NCI-H82 (cell line): ENCODE results near the gene SYMPK.
A peak's percentile ranks its signal among the peaks of the same experiment; 100 is the strongest.
"Not testable (repeated sequence)": the region's sequence is repeated elsewhere in the genome, so short reads cannot be mapped to it uniquely, and the experiment has no call there.

ENCODE experiments used
- DNase-seq: peaks from one replicate; lab custom pipeline; 2025; lab: John Stamatoyannopoulos, UW

SYMPK gene

DNA sequence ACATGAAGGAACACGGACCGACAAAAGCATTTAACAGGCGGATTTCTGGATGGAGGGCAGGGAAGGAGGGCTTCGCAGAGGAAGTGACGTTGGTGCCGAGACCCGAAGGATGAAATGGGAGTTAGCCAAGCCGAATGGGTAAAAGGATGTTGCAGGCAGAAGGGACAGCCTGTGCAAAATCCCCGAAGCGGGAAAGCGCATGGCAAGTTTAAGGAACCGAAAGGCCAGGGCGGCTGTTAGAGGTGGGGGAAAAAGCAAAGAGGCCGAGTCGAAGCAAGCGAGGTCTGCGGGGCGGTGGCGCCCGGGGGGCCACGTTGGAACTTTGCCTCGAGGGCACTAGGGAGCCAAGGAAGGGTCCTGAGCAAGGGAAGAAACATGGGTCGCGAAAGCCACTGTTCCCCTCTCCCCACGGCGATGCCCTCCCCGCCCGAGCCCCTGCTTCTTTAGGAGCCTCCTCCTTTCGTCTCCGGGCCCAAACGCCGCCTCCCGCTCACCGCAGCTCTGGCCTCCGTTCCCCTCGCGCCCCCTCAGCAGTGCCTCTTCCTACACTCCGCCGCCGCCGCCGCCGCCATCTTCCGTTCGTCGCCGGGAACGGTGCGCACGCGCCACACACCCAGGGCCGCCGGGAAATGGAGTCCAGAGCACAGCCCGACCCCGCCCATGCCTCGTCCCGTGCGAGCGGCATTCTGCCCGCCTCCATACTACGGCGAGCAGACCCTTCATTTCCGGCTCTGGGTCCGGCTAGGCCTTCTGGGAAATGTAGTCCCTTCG, at the start of gene SYMPK:
TSS of gene SYMPK (minus strand) at position 584 of the 771 bp plus-strand sequence. CDS start 8,652 bp downstream, outside the sequence.
- peak; percentile 99 for DNase-seq

DNA sequence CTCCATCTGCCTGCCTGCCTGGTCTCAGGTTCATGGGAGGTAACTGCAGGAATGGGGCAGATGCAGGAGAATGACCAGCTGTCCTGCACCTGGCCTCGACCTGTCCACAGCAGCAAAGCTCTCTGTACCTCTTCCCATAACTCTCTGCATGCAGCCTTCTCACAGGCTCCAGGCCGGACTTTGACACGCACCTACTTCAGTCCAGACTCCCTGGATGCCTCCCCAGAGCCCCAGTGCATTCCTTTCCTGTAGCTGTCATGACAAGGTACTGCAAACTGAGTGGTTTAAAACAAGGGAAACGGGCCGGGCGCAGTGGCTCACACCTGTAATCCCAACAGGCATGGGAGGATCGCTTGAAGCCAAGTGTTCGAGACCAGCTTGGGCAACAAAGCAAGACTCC, 48.3 kb upstream of the SYMPK start:
- DNase-seq = no peak

DNA sequence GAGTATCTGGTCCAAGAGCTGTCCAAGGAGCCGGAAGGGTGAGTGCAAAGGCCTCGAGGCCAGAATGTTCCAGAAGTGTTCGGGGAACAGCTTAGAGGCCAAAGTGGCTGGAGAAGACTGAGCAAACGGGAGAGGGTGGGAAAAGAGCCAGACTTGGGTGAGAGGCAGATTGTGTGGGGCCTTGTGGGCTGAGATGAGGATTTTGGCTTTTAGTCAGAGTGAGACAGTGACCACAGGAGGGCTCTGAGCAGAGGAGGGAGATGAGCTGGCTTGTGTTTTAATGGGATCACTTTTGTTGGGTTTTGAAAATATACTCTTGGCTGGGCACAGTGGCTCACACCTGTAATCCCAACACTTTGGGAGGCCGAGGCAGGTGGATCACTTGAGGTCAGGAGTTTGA, 46.0 kb upstream of the SYMPK start:
- DNase-seq = peak; percentile 26

DNA sequence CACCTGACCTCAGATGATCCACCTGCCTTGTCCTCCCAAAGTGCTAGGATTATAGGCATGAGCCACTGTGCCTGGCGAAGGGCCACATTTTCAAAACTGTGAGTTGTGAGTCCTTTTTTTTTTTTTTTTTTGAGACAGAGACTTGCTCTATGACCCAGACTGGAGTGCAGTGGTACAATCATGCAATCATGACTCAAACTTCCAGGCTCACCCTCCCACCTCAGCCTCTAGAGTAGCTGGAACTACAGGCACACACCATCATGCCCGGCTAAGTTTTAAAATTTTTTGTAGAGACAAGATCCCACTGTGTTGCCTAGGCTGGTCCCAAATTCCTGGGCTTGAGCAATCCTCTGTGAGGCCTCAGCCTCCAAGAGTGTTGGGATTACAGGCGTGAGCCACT, 43.3 kb upstream of the SYMPK start:
- no peak for DNase-seq

DNA sequence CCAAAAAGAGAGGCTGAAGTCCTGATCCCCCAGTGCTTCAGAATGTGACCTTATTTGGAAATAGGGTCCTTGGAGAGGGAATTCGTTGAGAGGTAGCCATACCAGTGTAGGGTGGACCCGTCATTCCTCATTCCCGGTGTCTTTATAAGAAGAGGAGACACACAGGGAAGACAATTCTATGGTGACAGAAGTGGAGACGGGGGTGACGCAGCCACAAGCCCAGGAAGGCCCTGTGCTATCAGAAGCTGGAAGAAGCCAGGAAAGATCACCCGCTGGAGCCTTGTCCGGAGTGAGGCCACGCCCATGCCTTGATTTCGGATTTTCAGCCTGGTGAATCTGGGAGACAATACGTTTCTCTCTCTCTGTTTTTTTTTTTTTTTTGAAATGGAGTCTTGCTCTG, 42.1 kb upstream of the SYMPK start:
- no peak for DNase-seq

DNA sequence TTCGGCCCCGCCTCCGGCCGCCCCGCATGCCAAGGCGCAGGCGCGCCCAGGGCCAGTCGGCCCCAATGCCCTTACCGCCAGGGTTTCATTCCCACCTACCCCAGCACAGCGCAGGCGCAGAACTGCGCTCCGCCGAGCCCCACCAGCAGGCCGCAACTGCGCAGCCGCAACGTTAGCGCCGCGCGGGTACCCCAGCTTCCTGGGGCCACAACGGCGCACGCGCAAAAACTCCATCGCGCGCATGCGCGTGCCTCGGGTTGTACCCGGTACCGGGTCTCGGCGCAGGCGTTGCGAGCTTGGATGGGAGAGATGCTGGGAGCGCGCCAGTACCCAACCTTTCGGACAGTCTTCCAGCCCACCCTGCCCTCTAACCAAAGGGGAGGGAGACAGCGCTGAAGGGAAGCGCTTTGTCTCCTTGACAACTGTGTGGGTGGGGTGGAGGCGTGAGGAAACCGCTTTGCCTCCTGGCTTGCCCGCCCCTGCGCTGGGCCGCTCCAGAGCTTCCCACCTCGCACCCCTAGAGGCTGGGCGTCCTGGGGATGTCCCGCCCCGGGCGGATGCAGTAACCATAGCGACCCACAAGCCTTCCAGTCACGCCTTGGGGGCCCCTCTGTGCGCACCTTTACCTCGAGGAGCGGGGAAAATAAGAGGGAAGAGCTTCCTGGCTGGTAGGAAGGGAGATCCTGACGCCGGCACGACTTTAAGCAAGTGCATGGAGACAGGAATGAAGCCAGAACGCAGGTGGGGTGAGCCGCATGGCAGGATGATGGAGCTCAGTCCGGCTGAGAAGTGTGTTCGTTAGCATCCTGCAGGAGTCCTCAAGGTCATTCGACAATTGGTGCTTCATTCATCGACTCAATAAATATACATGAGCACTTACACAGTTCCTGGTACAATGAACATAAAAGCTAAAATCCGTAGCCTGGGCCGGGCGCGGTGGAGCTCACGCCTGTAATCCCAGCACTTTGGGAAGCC, 40.0 kb upstream of the SYMPK start:
- DNase-seq = peak; percentile 99

DNA sequence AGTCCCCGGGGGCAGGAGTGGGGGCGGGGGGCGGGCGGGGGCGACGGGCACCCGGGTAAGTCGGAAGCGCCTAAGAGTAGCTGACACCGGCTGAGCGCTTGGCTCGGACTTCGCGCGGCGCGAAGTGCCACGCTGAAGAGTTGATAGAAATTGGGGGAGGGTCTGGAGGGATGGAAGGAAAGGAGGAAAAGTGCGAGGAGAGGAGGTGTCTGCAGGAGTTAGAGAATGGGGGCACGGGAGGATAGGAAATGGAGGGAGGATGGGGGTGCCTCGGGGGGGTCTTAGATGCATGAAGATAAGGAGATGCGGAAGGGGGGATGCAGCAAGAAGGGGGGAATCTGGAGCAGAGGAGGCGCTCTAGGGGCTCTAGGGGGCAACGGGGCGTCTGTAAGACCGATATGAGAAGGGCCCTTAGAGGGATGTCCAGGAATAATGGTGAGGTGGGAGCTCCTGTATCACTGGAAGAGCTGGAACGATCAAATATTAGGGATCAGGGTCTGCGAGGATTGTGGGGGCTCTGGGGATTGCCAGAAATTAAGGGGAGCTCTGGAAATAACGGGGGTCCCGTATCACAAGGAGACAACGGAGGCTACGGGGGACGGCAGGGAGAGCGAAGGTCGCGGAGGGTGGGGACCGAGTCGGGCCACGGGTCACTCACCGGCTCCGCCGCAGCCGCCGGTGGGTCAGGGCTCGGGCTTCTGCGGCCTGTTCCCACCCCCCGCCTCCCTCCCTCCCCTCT, 39.1 kb upstream of the SYMPK start, which contains the start of gene MYPOP:
TSS of gene MYPOP (minus strand) at position 702 of the 739 bp plus-strand sequence. CDS start 840 bp downstream, outside the sequence.
- DNase-seq = peak; percentile 70

DNA sequence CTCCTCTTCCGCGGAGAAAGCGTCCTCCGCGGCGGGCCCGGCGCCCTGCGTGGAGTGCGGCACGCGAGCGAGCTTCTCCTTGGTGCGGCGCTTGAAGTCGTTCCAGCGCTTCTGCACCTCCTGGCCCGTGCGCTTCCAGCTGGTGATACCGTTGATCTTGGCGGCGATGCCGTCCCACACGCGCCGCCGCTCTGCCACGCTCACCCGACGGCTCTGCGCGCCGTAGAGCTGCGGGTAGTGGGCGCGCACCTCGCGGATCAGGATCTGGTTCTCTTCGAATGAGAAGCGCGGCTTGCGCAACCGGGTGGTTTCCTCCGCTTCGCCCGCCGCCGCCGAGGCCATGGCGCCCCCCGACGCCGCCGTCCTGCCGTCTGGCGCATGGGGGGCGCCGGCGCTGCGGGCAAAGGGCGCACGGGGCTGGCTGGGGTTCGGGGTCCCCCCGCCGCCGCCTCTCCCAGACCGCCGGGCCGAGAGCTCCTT, 38.5 kb upstream of the SYMPK start:
- peak; percentile 68 for DNase-seq

DNA sequence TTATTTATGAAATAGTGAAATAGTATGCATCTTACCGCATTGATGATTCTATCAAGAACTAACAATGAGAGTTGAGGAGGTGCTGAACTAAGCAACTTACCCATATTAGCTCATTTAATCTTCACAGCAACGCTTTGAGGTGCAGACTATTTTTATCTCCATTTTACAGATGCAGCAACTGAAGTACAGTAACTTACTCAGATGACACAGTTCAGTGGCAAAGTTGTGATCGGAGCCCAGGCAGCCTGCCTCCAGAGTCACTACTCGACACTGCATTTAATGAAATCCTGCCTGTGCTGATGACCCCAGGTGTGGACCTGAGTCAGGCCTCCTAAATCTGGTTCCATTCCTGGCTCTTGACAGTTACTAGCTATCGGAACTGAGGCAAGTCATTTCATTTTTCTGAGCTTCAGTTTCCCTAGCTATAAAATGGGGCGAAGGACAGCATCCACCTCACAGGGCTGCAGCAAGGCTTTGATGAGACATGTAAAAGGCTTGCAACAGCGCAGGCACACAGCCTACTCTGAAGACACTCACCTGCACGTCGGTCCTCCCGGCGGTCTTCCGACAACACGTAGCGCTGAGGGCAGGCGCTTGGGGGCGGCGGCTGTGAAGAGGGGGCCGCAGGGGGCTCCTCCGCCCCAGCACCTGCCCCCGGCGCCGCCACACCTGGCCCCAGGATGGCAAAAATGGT, 37.9 kb upstream of the SYMPK start:
- DNase-seq = no peak

DNA sequence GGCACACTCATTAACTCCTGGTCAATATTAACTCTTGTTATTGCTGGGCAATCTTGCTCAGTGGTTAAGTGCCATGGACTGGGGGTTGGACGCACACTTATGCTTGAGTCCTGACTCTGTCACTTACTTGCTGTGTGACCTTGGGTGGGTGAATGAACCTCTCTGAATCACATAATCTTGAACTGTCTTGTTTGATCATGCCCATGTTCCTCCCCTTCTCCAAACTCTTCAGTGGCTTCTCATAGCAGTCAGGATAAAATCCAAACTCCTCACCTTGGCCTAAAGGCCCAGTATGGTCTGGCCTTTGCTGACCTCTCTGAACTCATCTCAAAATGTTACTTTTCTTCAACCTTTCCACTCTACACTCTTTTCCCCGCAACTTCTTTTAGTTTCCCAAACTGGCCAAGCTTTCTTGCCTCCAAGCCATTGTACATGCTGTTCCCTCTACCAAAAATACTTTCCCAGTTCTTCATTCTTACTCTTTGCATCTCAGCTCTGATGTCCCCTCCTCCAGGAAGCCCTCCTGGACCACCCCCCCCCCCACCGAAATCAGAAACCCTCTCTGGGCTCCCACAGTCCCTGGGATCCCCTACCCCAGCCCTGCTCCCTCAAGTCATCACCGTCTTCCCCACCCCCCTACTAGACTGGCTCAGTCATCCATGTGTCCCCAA, 37.1 kb upstream of the SYMPK start:
- no peak for DNase-seq

DNA sequence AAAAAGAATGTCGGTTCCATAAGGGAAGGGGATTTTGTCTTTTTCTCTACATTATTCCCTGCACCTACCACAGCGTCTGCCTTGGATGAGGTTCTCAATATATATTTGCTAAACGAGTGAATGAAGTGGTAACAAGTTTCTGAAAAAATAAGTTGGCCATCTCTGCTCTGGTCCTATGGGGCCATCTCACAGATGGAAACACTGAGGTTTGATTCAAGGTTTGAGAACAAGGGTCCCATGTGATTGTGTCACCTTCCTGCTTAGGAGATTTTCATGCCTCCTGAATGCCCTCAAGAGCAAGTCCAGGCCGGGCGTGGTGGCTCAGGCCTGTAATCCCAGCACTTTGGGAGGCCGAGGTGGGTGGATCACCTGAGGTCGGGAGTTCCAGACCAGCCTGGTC, 36.3 kb upstream of the SYMPK start:
- no peak for DNase-seq

DNA sequence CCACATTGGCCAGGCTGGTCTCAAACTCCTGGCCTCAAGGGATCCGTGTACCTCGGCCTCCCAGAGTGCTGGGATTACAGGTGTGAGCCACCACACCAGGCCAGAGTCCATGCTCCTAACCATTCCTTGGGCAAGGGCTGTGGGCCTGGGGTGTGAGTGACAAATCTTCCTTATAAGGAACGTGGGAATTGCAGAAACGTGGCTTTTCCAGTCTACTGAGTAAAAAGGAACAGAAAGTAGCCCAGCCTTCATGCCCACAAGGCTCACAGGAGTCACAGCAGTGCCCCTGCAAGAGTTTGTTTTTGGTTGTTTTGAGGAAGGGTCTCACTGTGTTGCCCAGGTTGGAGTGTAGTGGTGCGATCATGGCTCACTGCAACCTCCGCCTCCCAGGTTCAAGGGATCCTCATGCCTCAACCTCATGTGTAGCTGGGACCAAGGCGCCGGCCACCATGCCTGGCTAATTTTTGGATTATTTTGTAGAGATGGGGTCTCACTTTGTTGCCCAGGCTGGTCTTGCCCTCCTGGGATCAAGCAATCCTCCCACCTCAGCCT, 34.4 kb upstream of the SYMPK start:
- DNase-seq = no peak

DNA sequence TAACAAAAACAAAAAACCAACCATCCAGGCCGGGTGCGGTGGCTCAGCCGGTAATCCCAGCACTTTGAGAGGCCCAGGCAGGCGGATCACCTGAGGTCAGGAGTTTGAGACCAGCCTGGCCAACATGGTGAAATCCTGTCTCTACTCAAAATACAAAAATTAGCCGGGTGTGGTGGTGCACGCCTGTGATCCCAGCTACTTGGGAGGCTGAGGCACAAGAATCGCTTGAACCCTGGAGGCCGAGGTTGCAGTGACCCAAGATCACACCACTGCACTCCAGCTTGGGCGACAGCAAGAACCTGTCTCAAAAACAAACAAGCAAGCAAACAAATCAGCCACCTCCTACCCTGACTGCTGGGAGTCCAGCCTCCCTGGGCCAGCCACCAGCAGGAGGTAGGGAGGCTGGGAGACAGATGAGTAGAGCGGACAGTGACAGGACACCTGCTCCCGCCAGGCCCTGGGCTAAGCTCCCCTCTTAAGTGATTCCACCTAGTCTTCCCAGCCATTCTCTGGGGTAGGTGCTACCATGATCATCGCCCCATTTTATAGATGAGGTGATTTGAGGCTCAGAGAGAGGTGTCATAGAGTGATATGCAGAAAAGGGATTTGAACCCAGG, 33.1 kb upstream of the SYMPK start:
- not testable (repeated sequence) for DNase-seq

DNA sequence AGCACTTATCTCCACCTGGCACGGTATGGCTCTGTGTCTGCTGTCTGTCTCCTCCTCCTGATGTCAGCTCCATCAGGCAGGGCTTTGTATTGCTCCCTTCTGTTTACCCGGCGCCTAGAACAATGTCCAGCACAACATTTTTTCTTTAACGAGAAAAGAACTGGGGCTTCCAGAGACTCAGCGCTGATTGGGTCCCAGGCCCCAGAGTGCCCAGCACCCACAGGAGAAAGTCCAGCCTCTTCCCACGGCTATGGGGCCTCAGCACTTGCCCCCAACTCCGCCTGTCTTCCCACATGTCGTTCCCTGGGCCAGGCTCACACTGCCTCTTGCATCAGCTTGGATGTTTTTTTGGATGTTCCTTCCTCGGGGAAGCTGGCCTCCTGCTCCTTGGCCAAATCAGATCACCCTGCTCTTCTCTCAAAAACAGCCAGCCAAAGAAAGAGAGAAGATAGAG, 32.6 kb upstream of the SYMPK start:
- no peak for DNase-seq

DNA sequence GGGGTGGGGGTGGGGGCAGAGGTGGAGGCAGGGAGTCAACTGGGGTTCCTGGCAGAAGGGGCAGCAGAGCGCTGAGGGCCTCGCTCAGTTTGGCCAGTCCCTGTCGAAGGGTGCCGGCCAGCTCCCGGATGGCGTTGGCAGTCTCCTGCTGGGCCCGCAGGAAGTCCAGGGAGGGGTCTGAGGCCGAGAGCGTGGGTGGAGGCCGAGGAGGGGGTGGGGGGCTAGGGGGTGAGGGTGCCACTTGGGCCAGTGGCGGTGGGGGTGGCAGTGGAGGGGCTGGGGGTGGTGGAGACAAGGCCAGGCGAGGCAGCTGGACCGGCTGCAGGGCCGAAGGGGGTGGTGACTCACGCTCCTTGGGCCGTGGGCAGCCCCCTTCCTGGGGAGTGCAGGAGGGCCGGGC, 27.9 kb upstream of the SYMPK start:
- no peak for DNase-seq

DNA sequence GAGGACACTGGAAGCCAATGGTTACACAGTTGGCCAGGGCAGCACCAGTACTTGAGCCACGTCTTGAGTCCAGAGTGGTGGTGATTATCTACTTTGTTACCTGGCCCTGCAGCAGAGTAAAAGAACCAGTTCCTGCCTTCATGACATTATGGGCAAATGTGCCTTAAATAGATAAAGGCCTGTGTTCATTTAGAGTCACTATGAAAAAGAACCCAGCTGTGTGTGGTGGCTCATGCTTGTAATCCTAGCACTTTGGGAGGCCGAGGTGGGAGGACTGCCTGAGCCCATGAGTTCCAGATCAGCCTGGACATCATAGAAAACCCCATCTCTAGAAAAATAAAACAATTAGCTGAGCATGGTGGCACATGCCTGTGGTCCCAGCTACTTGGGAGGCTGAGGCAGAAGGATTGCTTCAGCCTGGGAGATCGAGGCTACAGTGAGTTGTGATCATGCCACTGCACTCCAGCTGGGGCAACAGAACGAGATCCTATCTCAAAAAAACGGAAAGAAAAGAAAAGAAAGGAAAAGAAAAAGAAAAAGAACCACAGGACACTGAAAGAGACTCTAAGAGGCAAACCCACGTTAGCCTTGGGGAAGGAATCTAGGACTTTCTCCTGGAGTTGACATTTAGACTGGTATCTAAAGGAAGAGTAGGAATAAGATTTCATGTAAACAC, 26.4 kb upstream of the SYMPK start:
- DNase-seq = no peak

DNA sequence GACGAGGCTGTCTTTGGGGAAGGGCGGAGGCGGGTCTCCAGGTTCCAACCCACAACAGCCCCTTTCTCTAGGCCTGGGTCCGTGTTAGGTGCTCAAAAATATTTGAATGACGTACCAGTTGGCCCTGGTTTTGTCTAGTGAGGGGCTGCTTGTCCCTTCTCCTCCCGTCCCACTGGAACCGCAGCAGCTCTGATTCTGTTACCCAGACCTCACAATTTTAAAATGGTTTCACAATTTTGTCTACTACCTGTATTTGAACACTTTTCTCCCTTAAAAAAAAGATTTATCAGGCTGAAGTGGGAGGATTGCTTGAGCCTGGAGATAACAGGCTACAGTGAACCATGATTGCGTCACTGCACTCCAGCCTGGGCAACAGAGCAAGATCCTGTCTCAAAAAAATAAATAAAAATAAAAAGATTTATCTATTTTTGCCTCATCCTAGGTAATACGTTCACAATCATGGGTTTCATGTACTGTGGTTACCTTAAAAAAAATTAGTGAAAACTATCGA, 24.3 kb upstream of the SYMPK start:
- no peak for DNase-seq

DNA sequence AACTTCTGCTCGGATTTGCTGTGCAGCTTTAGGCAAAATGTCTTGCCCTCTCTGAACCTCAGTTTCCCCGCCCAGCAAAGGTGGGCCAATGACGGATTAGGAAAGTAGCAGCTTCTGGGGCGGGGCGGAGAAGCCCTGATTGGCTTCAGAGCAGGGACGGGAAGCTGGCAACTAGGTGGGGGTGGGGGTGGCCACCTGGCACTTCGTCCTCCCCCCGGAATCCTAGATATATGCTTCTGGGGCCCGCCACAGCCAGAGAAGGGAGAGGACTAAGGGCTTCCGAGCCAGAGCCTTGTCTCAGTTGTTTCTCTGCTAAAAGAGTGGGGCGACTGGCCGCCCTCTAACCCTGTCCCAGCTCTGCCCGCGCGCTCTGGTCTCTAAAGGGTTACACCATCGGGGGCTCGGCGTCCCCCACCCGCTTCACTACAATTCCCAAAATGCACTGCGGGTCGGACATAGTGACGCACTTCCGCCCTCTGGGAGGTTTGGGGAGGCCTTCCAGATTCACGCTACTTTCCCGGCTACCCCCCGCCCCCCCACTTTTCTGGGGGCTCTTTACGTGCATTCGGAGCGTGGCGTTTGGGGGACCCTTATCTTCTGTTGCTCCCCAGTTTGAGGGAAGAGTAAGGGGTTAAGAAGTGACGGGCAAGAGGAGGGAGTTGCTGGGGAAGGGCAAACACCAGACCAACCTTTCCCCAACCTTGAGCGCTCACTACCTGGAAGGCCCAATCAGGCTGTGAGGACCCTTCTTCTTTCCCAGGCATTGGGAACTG, 23.7 kb upstream of the SYMPK start:
- peak; percentile 96 for DNase-seq
